Measurements from ENCODE around the gene TMEM82.

- TF ChIP-seq CTCF (IDR thresholded peaks at IDR 0.05; ENCODE audit: borderline replicate concordance, extremely low read depth, low read length, poor library complexity, severe bottlenecking), result no peak
- no peak for TF ChIP-seq EZH2 (IDR thresholded peaks at IDR 0.05; ENCODE audit: borderline replicate concordance, low read depth, low read length, severe bottlenecking)
These were observed 24.7 kb upstream of the TMEM82 start for GRCh38 chr1:15717418-15718125.

Measured in DND-41 (cell line).